Natural killer cell treated with Interleukin-12 subunit alpha and Interleukin-12 subunit beta and Interleukin-15 and Interleukin-18, amount 100 ng/mL, for 72 hours (primary cell): ENCODE measurements around the gene RARG. TPM values are rescaled to one million over a fixed set of nuclear protein-coding genes. Genes with fewer than 3 reads are reported as not detected.
"Not testable (repeated sequence)": the region's sequence is repeated elsewhere in the genome, so short reads cannot be mapped to it uniquely, and the experiment has no call there.

Source experiments
- ATAC-seq, 2 donors: fragments of 150-1000 bp; cut with Tn5 transposase in 1 of 2; sonication (Bioruptor Pico), chemical (Tn5 transposase) in 1 of 2; 2 replicates each; pipeline ENCODE4 v1.10.0; 2021
- DNase-seq: peaks from one replicate; pipeline ENCODE4 v3.0.0; 2022; ENCODE audit warnings: low spot score
- H3K27ac Mint-ChIP-seq, 2 donors: 1 replicate in 1 of 2; 2 replicates in 1 of 2; pipeline ENCODE4 v1.8.0; 2022; ENCODE audit warnings: mixed read lengths in 2 of 2, mild to moderate bottlenecking in 1 of 2, moderate library complexity in 1 of 2
- H3K27me3 Mint-ChIP-seq, 2 donors: 1 replicate in 1 of 2; 2 replicates in 1 of 2; pipeline ENCODE4 v1.8.0; 2022; ENCODE audit warnings: mixed read lengths in 2 of 2
- H3K36me3 Mint-ChIP-seq: one replicate; pipeline ENCODE4 v1.8.0; 2022; ENCODE audit warnings: mixed read lengths
- H3K4me1 Mint-ChIP-seq, 2 donors: 1 replicate in 1 of 2; 2 replicates in 1 of 2; pipeline ENCODE4 v1.8.0; 2022; ENCODE audit warnings: low read depth in 2 of 2, mixed read lengths in 2 of 2, mild to moderate bottlenecking in 1 of 2
- H3K4me3 Mint-ChIP-seq: one replicate; pipeline ENCODE4 v1.8.0; 2022; ENCODE audit warnings: mixed read lengths
- H3K9me3 Mint-ChIP-seq: 2 replicates; pipeline ENCODE4 v1.8.0; 2022; ENCODE audit warnings: mixed read lengths
- total RNA-seq, 2 donors: library from RNA; stranded (reverse); gene quantifications; one replicate each; pipeline ENCODE4 v1.2.3, GENCODE V29; 2022

The RARG gene
- total RNA-seq, 2 donors from 2014 or later, result 5.8 to 13.3 TPM

DNA sequence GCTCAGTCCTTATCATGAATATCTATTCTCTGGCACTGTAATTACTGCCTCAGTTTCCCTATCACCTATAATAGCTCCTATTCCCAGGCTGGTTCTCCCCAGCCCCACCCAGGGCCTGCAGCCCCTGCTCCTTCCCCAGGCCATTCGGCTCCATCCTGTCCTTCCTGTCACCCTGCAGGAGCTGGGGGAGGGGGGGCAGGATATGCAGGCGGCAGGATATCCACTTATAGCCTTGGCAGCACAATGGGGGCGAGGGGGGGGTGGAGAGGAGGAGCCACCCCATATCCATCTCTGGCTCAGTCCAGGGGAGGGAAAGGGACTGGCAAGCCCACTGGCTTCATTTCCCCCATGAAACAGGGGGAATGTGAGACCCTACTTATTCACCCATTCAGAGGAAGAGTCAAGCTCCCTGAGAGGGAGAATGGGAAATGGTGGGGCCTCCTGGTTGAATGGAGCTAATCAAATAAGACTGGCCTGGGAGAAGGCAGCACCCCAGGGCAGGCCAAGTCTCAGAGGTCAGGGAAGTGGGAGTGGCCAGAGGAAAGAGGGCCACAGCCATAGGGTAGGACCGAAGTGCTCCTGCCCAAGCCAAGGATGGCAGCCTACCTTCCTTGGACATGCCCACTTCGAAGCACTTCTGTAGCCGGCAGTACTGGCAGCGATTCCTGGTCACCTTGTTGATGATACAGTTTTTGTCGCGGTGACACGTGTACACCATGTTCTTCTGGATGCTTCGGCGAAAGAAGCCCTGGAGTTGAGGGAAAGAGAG, 17.1 kb downstream of the RARG start:
- DNase-seq (no peak), ATAC-seq (no peak)
- H3K4me1 Mint-ChIP-seq, result peaks cover 67 to 75% of the 10 kb centered on the region in 2 donors
- no peak overlapping the region for H3K27ac Mint-ChIP-seq
- H3K27me3 Mint-ChIP-seq, result no peaks in the 10 kb centered on the region
- no peaks in the 10 kb centered on the region for H3K9me3 Mint-ChIP-seq
- no peak overlapping the region for H3K4me3 Mint-ChIP-seq
- H3K36me3 Mint-ChIP-seq, result no peaks in the 10 kb centered on the region

DNA sequence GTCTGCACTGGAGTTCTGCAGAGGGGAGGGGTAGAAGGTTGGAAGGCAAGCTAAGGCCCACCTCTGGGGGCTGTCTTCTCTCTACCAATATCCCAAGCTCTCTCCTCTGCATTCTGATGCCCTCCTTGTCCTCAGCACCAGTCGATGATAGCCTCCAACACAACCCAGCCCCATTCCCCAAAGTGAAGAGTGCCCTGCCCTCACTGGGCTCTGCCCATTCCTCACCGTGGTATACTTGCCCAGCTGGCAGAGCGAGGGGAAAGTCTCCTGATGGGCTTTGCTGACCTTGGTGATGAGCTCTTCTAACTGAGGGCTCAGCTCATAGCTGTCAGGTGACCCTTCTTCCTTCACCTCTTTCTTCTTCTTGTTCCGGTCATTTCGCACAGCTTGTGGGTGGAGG, 17.8 kb downstream of the RARG start:
- Mint-ChIP-seq H3K9me3 (no peaks in the 10 kb centered on the region), H3K27ac (no peak overlapping the region), H3K4me1 (peaks cover 63 to 74% of the 10 kb centered on the region in 2 donors), H3K4me3 (no peak overlapping the region), H3K36me3 (no peaks in the 10 kb centered on the region), H3K27me3 (no peaks in the 10 kb centered on the region)
- no peak for ATAC-seq
- no peak for DNase-seq

- no peak overlapping the region for H3K4me3 Mint-ChIP-seq
- H3K27ac Mint-ChIP-seq, result peak overlapping the region in 1 of 2 donors; percentile 36
- no peaks in the 10 kb centered on the region for H3K36me3 Mint-ChIP-seq
- no peaks in the 10 kb centered on the region for H3K9me3 Mint-ChIP-seq
- peak; percentile 85 for DNase-seq
- no peaks in the 10 kb centered on the region for H3K27me3 Mint-ChIP-seq
- peak; percentile 69 to 80 for ATAC-seq
- peaks cover 65 to 74% of the 10 kb centered on the region in 2 donors for H3K4me1 Mint-ChIP-seq
Measured at GRCh38 chr12:53213348-53213747, 18.7 kb downstream of the RARG start.

DNA sequence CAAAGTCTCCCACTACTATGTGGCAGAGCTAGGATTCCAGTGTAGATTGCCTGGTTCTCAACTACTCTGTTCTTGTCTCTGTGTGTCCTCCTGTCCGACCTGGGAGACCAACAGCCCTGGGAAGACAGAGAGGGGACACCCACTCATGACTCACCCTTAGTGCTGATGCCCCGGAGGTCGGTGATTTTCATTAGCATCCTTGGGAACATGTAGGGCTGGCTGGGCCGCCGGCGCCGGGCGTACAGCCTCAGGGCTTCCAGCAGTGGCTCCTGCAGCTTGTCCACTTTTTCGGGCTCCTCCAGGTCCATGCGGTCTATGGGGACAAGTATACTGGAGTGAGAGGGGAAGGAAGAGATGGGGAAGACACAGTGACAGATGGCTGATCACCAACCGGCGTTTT, 19.1 kb downstream of the RARG start:
- Mint-ChIP-seq H3K27ac (no peak overlapping the region), H3K4me1 (peaks cover 65 to 74% of the 10 kb centered on the region in 2 donors), H3K9me3 (no peaks in the 10 kb centered on the region), H3K27me3 (no peaks in the 10 kb centered on the region), H3K36me3 (no peaks in the 10 kb centered on the region), H3K4me3 (no peak overlapping the region)
- no peak for ATAC-seq
- DNase-seq, result no peak

- Mint-ChIP-seq H3K36me3 (no peaks in the 10 kb centered on the region), H3K4me1 (peaks cover 62 to 72% of the 10 kb centered on the region in 2 donors), H3K27me3 (no peaks in the 10 kb centered on the region), H3K4me3 (no peak overlapping the region), H3K27ac (no peak overlapping the region), H3K9me3 (no peaks in the 10 kb centered on the region)
- ATAC-seq (no peak), DNase-seq (no peak)
Measured at GRCh38 chr12:53211476-53212381, 20.3 kb downstream of the RARG start.

DNA sequence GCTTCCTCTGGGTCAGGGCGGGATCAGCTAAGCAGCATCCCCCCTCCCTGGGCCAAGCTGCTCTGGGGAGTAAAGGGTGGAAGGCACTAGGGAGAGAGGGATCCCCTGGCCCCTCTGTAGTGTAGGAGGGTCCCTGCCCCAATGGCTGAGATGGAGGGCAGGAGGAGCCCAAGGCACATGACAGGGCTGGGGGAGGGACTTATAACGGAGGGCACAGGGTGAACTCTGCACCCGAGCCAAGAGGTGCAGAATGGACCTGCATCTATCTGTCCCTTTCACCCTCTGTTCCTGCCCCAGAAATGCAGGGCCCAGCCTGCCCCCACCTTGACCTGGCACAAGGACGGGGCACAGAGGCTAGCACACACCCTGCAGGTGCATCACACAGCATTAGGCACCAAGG, 21.2 kb downstream of the RARG start:
- no peaks in the 10 kb centered on the region for H3K36me3 Mint-ChIP-seq
- DNase-seq (no peak), ATAC-seq (no peak)
- no peak overlapping the region for H3K4me3 Mint-ChIP-seq
- no peaks in the 10 kb centered on the region for H3K9me3 Mint-ChIP-seq
- no peak overlapping the region for H3K27ac Mint-ChIP-seq
- peaks cover 62 to 72% of the 10 kb centered on the region in 2 donors for H3K4me1 Mint-ChIP-seq
- H3K27me3 Mint-ChIP-seq, result no peaks in the 10 kb centered on the region

GRCh38 chr12:53208877-53209463, 23.0 kb downstream of the RARG start:
- no peak for DNase-seq
- Mint-ChIP-seq H3K4me1 (peaks cover 50 to 72% of the 10 kb centered on the region in 2 donors), H3K36me3 (no peaks in the 10 kb centered on the region), H3K27me3 (no peaks in the 10 kb centered on the region), H3K9me3 (no peaks in the 10 kb centered on the region), H3K4me3 (peak overlapping the region; percentile 79), H3K27ac (peak overlapping the region; percentile 62 to 80)
- ATAC-seq, result peak; percentile 61 to 73

- peak overlapping the region; percentile 62 to 80 for H3K27ac Mint-ChIP-seq
- no peak for ATAC-seq
- no peaks in the 10 kb centered on the region for H3K36me3 Mint-ChIP-seq
- peak overlapping the region; percentile 79 for H3K4me3 Mint-ChIP-seq
- no peak for DNase-seq
- no peaks in the 10 kb centered on the region for H3K9me3 Mint-ChIP-seq
- H3K4me1 Mint-ChIP-seq, result peaks cover 45 to 67% of the 10 kb centered on the region in 2 donors
- H3K27me3 Mint-ChIP-seq, result no peaks in the 10 kb centered on the region
Measured at GRCh38 chr12:53208435-53208834, 23.6 kb downstream of the RARG start.

DNA sequence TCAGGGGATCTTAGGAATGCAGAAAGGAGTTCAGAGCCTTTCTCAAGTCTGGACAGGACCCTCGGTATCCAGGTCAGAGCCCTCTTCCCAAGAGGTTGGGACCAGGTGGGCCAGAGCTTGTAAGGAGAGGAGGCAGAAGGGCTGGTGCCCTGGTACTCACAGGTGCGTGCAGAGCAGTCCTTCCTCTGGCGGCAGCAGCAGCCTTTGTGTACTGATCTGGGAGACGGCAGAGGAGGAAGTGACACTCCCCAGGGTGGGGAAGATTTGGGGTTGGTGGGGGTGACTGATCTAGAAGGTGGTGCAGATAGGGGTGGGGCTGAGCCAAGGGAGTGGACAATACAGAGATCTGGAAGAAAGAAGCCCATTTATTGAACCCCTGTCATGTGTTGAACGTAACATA, 25.0 kb downstream of the RARG start, which contains the start of gene ITGB7:
Gene ITGB7 (minus strand): TSS at position 210 of the 400 bp plus-strand sequence. CDS start 6,808 bp downstream, outside the sequence.
- Mint-ChIP-seq H3K4me3 (peak within 1 kb of the TSS; percentile 79), H3K27ac (peak within 1 kb of the TSS; percentile 62 to 80), H3K9me3 (no peaks in the 10 kb centered on the region), H3K4me1 (peaks cover 40 to 63% of the 10 kb centered on the region in 2 donors), H3K36me3 (no peaks in the 10 kb centered on the region), H3K27me3 (no peaks in the 10 kb centered on the region)
- no peak for DNase-seq
- peak; percentile 54 to 75 for ATAC-seq

GRCh38 chr12:53205747-53206419, 26.1 kb downstream of the RARG start:
- Mint-ChIP-seq H3K9me3 (no peaks in the 10 kb centered on the region), H3K4me3 (peak overlapping the region; percentile 79), H3K36me3 (peaks cover 3% of the 10 kb centered on the region), H3K4me1 (peaks cover 39 to 65% of the 10 kb centered on the region in 2 donors), H3K27me3 (no peaks in the 10 kb centered on the region), H3K27ac (peak overlapping the region; percentile 62 to 73)
- ATAC-seq, result peak; percentile 94 to 95
- peak; percentile 91 for DNase-seq

DNA sequence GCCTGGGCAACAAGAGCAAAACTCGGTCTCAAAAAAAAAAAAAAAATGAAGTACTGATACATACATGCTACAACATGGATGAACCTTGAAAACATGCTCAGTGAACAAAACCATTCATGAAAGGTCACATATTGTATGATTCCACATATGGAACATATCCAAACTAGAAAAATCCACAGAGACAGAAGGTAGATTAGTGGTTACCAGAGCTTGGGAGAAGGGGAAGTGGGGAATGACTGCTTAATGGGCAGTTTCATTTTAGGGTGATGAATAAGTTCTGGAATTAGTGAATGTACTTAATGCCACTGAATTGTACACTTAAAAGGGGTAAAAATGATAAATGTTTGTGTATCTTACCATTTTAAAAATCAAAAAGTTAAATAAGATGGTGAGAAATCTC, 27.7 kb downstream of the RARG start:
- Mint-ChIP-seq H3K27ac (no peak overlapping the region), H3K36me3 (peaks cover 5% of the 10 kb centered on the region), H3K4me1 (peaks cover 50 to 74% of the 10 kb centered on the region in 2 donors), H3K9me3 (no peaks in the 10 kb centered on the region), H3K27me3 (no peaks in the 10 kb centered on the region), H3K4me3 (peak overlapping the region; percentile 38)
- DNase-seq (no peak), ATAC-seq (no peak)

DNA sequence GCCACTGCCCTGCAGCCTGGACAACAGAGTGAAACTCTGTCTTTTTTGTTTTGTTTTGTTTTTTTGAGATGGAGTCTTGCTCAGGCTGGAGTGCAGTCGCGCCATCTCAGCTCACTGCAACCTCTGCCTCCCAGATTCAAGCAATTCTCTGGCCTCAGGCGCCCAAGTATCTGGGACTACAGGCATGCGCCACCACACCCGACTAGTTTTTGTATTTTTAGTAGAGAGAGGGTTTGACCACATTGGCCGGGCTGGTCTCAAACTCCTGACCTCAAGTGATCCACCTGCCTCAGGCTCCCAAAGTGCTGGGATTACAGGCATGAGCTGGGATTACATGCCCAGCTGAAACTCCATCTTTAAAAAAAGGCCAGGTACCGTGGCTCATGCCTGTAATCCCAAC, 29.7 kb downstream of the RARG start:
- DNase-seq, H3K36me3 Mint-ChIP-seq, H3K9me3 Mint-ChIP-seq, ATAC-seq, H3K27me3 Mint-ChIP-seq, H3K4me3 Mint-ChIP-seq, H3K27ac Mint-ChIP-seq: not testable (repeated sequence)
- peaks cover 51 to 72% of the 10 kb centered on the region in 2 donors for H3K4me1 Mint-ChIP-seq

GRCh38 chr12:53201639-53202038, 30.4 kb downstream of the RARG start:
- Mint-ChIP-seq H3K4me1 (peaks cover 44 to 65% of the 10 kb centered on the region in 2 donors), H3K27ac (no peak overlapping the region), H3K27me3 (no peaks in the 10 kb centered on the region), H3K4me3 (no peak overlapping the region), H3K9me3 (no peaks in the 10 kb centered on the region), H3K36me3 (peaks cover 5% of the 10 kb centered on the region)
- ATAC-seq (no peak), DNase-seq (no peak)
